Erythroblast (primary cell): ENCODE data around the gene PGP.

ENCODE experiments used
- DNase-seq, 2 experiments: peaks; one replicate each; lab custom pipeline; 2025; lab: John Stamatoyannopoulos, UW
- GATA1 ChIP-seq: IDR thresholded peaks from 2 replicates; pipeline ENCODE4 v1.6.1; 2011; ENCODE audit warnings: low read depth, mild to moderate bottlenecking, control low read depth, low read length, moderate library complexity
- POLR2A ChIP-seq: IDR thresholded peaks from 2 replicates; pipeline ENCODE4 v1.6.1; 2011; ENCODE audit warnings: mild to moderate bottlenecking, low read length

Gene PGP

GRCh38 chr16:2172688-2173335 is 41.8 kb downstream of the PGP start:
- TF ChIP-seq GATA1 (no peak), POLR2A (no peak)
- no peak for DNase-seq

GRCh38 chr16:2171601-2172178 is 43.0 kb downstream of the PGP start:
- TF ChIP-seq POLR2A, result no peak
- TF ChIP-seq GATA1, result no peak
- DNase-seq, result no peak

- no peak for TF ChIP-seq GATA1
- TF ChIP-seq POLR2A, result no peak
- no peak for DNase-seq
These were observed 43.8 kb downstream of the PGP start for GRCh38 chr16:2170587-2171435.

- no peak for TF ChIP-seq POLR2A
- TF ChIP-seq GATA1, result no peak
- DNase-seq, result no peak
These were observed 44.6 kb downstream of the PGP start for GRCh38 chr16:2170080-2170479.

- no peak for DNase-seq
- TF ChIP-seq POLR2A (no peak), GATA1 (no peak)
These were observed 47.5 kb downstream of the PGP start for GRCh38 chr16:2167068-2167638.

- TF ChIP-seq POLR2A, result no peak
- no peak for TF ChIP-seq GATA1
- DNase-seq, result no peak
These were observed 48.2 kb downstream of the PGP start for GRCh38 chr16:2166263-2167067.

GRCh38 chr16:2165861-2166260 is 48.8 kb downstream of the PGP start:
- no peak for TF ChIP-seq GATA1
- TF ChIP-seq POLR2A, result no peak
- DNase-seq, result no peak

GRCh38 chr16:2163211-2163881 is 51.3 kb downstream of the PGP start:
- TF ChIP-seq GATA1 (no peak), POLR2A (no peak)

GRCh38 chr16:2162676-2163118 is 51.9 kb downstream of the PGP start:
- DNase-seq, result no peak
- TF ChIP-seq GATA1 (no peak), POLR2A (no peak)

More at GRCh38 chr16:2163211-2163881, 51.3 kb downstream of the PGP start:
- no peak for DNase-seq

- no peak for TF ChIP-seq GATA1
- TF ChIP-seq POLR2A, result no peak
These were observed 52.7 kb downstream of the PGP start for GRCh38 chr16:2161911-2162310.

More at GRCh38 chr16:2161911-2162310, 52.7 kb downstream of the PGP start:
- DNase-seq, result no peak
